Progenitor cell of endocrine pancreas (in vitro differentiated cells): Measurements from ENCODE around the gene PLXNA2. TPM values are rescaled to one million over a fixed set of nuclear protein-coding genes. Genes with fewer than 3 reads are reported as not detected.

Experiments
- DNase-seq: peaks from one replicate; pipeline ENCODE4 v3.0.0; 2021; ENCODE audit warnings: low spot score; ENCODE audit not compliant: unreplicated experiment
- H3K27ac Mint-ChIP-seq: 2 replicates; pipeline ENCODE4 v1.8.0; 2021; ENCODE audit warnings: mild to moderate bottlenecking, moderate library complexity, mixed read lengths
- H3K27me3 Mint-ChIP-seq: 2 replicates; pipeline ENCODE4 v1.8.0; 2021; ENCODE audit warnings: mixed read lengths
- H3K36me3 Mint-ChIP-seq: 2 replicates; pipeline ENCODE4 v1.8.0; 2022; ENCODE audit warnings: mixed read lengths; ENCODE audit not compliant: insufficient read depth
- H3K4me1 Mint-ChIP-seq: 2 replicates; pipeline ENCODE4 v1.8.0; 2021; ENCODE audit warnings: low read depth, mixed read lengths
- H3K4me3 Mint-ChIP-seq: 2 replicates; pipeline ENCODE4 v1.8.0; 2021; ENCODE audit warnings: low read depth, mild to moderate bottlenecking, moderate library complexity, mixed read lengths
- H3K9me3 Mint-ChIP-seq: 2 replicates; pipeline ENCODE4 v1.8.0; 2021; ENCODE audit warnings: low read depth, mixed read lengths
- total RNA-seq: library from RNA; stranded (reverse); gene quantifications from 2 replicates; pipeline ENCODE4 v1.2.1, GENCODE V29; 2021
- TF ChIP-seq, protein P1 (sequence below): fragments of 200-600 bp; sonication (generic); IDR thresholded peaks from one replicate; pipeline ENCODE4 v1.5.0; 2021; ENCODE audit warnings: antibody characterized with exemption, mild to moderate bottlenecking; ENCODE audit not compliant: unreplicated experiment

Gene PLXNA2
- total RNA-seq, 1 donor from 2014 or later, result 34.9 TPM

DNA sequence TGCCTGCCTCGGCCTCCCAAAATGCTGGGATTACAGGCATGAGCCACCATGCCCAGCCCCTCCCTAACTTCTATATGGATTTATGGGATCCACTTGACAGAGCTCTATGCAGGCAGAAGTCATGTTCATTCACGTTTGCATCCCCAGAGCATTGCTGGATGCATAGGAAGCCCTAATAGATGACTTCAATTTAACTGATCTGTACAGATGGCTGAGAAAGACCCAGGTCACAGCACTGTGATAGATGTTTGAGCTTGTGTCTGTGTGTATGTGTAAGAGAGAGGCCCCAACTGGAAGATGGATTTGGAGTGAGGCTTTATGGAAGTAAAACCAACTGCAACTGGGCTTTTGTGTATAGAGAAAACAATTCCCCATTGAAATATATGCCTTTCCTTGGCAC lies 30.9 kb upstream of the PLXNA2 start:
- Mint-ChIP-seq H3K27me3 (peaks cover 19% of the 10 kb centered on the region), H3K9me3 (no peaks in the 10 kb centered on the region), H3K27ac (no peak overlapping the region), H3K4me1 (peaks cover 11% of the 10 kb centered on the region), H3K4me3 (no peak overlapping the region), H3K36me3 (no peaks in the 10 kb centered on the region)
- TF ChIP-seq, protein P1, sequence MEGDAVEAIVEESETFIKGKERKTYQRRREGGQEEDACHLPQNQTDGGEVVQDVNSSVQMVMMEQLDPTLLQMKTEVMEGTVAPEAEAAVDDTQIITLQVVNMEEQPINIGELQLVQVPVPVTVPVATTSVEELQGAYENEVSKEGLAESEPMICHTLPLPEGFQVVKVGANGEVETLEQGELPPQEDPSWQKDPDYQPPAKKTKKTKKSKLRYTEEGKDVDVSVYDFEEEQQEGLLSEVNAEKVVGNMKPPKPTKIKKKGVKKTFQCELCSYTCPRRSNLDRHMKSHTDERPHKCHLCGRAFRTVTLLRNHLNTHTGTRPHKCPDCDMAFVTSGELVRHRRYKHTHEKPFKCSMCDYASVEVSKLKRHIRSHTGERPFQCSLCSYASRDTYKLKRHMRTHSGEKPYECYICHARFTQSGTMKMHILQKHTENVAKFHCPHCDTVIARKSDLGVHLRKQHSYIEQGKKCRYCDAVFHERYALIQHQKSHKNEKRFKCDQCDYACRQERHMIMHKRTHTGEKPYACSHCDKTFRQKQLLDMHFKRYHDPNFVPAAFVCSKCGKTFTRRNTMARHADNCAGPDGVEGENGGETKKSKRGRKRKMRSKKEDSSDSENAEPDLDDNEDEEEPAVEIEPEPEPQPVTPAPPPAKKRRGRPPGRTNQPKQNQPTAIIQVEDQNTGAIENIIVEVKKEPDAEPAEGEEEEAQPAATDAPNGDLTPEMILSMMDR, result no peak
- DNase-seq, result no peak

DNA sequence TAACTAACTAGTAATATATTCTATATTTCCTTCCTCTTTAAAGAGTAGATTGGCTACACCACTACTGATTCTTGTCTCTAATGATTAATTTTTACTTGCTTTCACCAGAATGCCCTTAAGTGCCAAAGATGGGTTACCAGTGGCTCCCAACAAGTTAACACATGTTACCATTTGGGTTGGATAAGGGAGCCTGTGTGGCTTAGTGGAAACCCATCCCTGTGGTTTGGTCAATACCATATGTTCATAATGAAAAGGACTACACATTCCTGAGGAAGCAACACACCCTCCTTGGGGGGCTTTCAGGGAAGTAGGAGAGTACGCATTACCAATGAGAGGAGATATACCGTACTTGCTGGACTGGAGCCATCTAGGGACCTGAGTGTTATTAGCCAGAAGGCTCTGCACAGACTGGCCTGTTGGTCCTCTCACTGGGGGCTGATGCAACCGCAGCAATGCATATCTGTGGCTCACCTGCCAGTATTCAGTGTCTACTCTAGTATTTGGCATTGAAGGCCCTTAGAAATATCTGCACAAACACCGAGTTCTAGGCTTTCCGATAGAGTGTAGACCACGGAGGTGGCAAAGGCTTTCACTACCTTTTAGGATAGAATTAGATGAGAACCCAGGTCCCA lies 29.3 kb upstream of the PLXNA2 start:
- no peak for DNase-seq
- Mint-ChIP-seq H3K4me3 (no peak overlapping the region), H3K27ac (no peak overlapping the region), H3K9me3 (no peaks in the 10 kb centered on the region), H3K4me1 (peaks cover 7% of the 10 kb centered on the region), H3K27me3 (peaks cover 34% of the 10 kb centered on the region), H3K36me3 (no peaks in the 10 kb centered on the region)
- TF ChIP-seq, protein P1, result no peak

GRCh38 chr1:208272713-208273112 lies 28.5 kb upstream of the PLXNA2 start:
- DNase-seq, result no peak
- Mint-ChIP-seq H3K27me3 (peaks cover 40% of the 10 kb centered on the region), H3K4me3 (no peak overlapping the region), H3K27ac (no peak overlapping the region), H3K4me1 (peaks cover 6% of the 10 kb centered on the region), H3K9me3 (no peaks in the 10 kb centered on the region), H3K36me3 (no peaks in the 10 kb centered on the region)
- TF ChIP-seq, protein P1, result no peak

DNA sequence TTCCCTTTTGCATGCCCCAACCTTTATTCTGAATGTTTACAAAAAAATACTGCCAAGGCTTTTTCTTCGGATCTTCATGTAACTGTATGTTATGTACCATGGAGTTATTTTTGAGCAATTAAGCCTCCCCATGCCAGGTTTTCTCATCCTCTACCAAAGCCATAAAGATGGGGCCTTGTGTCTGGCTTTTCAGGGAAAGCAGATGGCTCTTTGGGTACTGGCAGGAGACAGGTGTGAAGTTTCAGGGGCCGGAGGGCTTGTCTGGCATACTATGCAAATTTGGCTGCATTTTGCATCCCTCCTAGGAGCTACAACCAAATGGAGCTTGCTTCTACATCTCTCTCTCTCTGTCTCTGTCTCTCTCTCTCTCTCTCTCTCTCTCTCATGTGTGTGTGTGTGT lies 28.1 kb upstream of the PLXNA2 start:
- TF ChIP-seq, protein P1, result no peak
- no peak overlapping the region for H3K27ac Mint-ChIP-seq
- H3K27me3 Mint-ChIP-seq, result peaks cover 41% of the 10 kb centered on the region
- H3K4me1 Mint-ChIP-seq, result peaks cover 6% of the 10 kb centered on the region
- H3K4me3 Mint-ChIP-seq, result no peak overlapping the region
- H3K9me3 Mint-ChIP-seq, result no peaks in the 10 kb centered on the region
- H3K36me3 Mint-ChIP-seq, result no peaks in the 10 kb centered on the region
- DNase-seq, result no peak

DNA sequence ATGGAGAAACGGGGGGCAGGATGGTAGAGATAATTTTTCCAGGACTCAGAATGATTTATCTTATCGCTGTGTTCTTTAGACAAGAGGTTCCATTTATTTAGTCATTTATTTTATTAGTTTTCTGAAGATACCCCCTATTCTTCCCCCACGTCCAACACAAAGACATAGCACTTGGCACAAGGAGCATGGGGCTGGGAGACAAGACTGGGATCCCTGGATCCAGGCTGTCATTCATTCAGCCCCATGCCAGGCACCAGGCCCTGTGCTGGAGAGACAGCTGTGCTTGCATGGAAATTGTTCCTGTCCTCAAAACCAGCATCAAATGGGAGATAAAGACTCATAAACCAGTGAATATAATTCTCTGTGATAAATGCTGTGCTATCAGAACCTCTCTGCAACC lies 27.1 kb upstream of the PLXNA2 start:
- no peaks in the 10 kb centered on the region for H3K9me3 Mint-ChIP-seq
- no peak overlapping the region for H3K27ac Mint-ChIP-seq
- no peaks in the 10 kb centered on the region for H3K36me3 Mint-ChIP-seq
- DNase-seq, result no peak
- peaks cover 6% of the 10 kb centered on the region for H3K4me1 Mint-ChIP-seq
- TF ChIP-seq, protein P1, result no peak
- no peak overlapping the region for H3K4me3 Mint-ChIP-seq
- H3K27me3 Mint-ChIP-seq, result peaks cover 50% of the 10 kb centered on the region
